ENCODE data around the gene CREB5. TPM values are rescaled to one million over a fixed set of nuclear protein-coding genes. Genes with fewer than 3 reads are reported as not detected.

CREB5 gene
- total and polyA plus RNA-seq, 2 donors (not counting 3 experiments of a cell fraction or from before 2014, with no cell fraction given), result 19.6 to 28.4 TPM

GRCh38 chr7:28474282-28474638 lies 61.9 kb downstream of the CREB5 start:
- Histone ChIP-seq H4K20me1 (replicated peaks; ENCODE audit: control insufficient read depth, extremely low read depth, insufficient read depth, low read length) (no peaks in the 10 kb centered on the region), H3K9me3 (replicated peaks; ENCODE audit: control insufficient read depth, insufficient read depth, low read length) (no peaks in the 10 kb centered on the region), H3K79me2 (ENCODE audit: control insufficient read depth, insufficient read depth, low read length) (no peaks in the 10 kb centered on the region), H3K27me3 (ENCODE audit: control insufficient read depth in 2 of 2, insufficient read depth in 2 of 2, low read length in 2 of 2) (peaks cover 3 to 4% of the 10 kb centered on the region in 2 experiments), H3K4me3 (replicated peaks in 1 of 3; ENCODE audit: insufficient read depth in 1 of 3, low read depth in 1 of 3, low read length in 3 of 3) (no peak overlapping the region), H3K4me2 (ENCODE audit: insufficient read depth, low read length) (no peak overlapping the region), H3K4me1 (ENCODE audit: control insufficient read depth, extremely low read depth, insufficient read depth, low read length) (no peaks in the 10 kb centered on the region), H3K9me1 (replicated peaks; ENCODE audit: control insufficient read depth, extremely low read depth, insufficient read depth, low read length) (no peaks in the 10 kb centered on the region), H3K36me3 (ENCODE audit: control insufficient read depth in 2 of 2, extremely low read depth in 1 of 2, insufficient read depth in 2 of 2, low read length in 2 of 2) (no peaks in the 10 kb centered on the region), H3K27ac (ENCODE audit: insufficient read depth, low read depth, low read length) (no peak overlapping the region), H2AFZ (ENCODE audit: low read depth, low read length) (no peak overlapping the region), H3K9ac (replicated peaks; ENCODE audit: extremely low read depth, insufficient read depth, low read length) (no peak overlapping the region)
- FAIRE-seq (no peak), DNase-seq (ENCODE audit: low read depth, low spot score) (no peak)
- TF ChIP-seq CTCF (IDR thresholded peaks at IDR 0.05; ENCODE audit: extremely low read depth in 1 of 2, insufficient read depth in 1 of 2, low read depth in 1 of 2, low read length in 2 of 2), result no peak
- no peak for TF ChIP-seq GATA2 (IDR thresholded peaks at IDR 0.05; ENCODE audit: insufficient read depth, insufficient read length, low read depth, low read length)
- TF ChIP-seq MYC (IDR thresholded peaks at IDR 0.05; ENCODE audit: low read depth, low read length), result no peak
- TF ChIP-seq POLR2A (IDR thresholded peaks at IDR 0.05; ENCODE audit: low read depth, low read length), result no peak
- TF ChIP-seq POLR2AphosphoS5 (IDR thresholded peaks at IDR 0.05; ENCODE audit: insufficient read depth, low read depth, low read length), result no peak
- no peak for TF ChIP-seq FOS (IDR thresholded peaks at IDR 0.05; ENCODE audit: borderline replicate concordance, insufficient read depth, low read length)
- no peak for TF ChIP-seq EZH2 (IDR thresholded peaks at IDR 0.05; ENCODE audit: borderline replicate concordance, low read depth, low read length, severe bottlenecking)
- dilution Hi-C loops (cut with MboI; ENCODE audit: extremely low pct_ligation_motif_present, low sequenced_read_pairs) (no loop called here), intact Hi-C loops (cut with micrococcal nuclease) (no loop called here)
- POLR2A ChIA-PET, result no interaction called here
- no TSS peak for BruUV-seq (replicated peaks)
- CTCF ChIA-PET, result no interaction called here

GRCh38 chr7:28474640-28475039 lies 62.3 kb downstream of the CREB5 start:
- DNase-seq (ENCODE audit: low read depth, low spot score), result no peak
- H3K4me3 ChIP-seq (replicated peaks in 1 of 3; ENCODE audit: insufficient read depth in 1 of 3, low read depth in 1 of 3, low read length in 3 of 3), result no peak overlapping the region
- no peak overlapping the region for H3K4me2 ChIP-seq (ENCODE audit: insufficient read depth, low read length)
- H3K4me1 ChIP-seq (ENCODE audit: control insufficient read depth, extremely low read depth, insufficient read depth, low read length), result no peaks in the 10 kb centered on the region
- H3K9me3 ChIP-seq (replicated peaks; ENCODE audit: control insufficient read depth, insufficient read depth, low read length), result no peaks in the 10 kb centered on the region
- POLR2A ChIA-PET, result no interaction called here
- CTCF ChIA-PET, result no interaction called here
- H4K20me1 ChIP-seq (replicated peaks; ENCODE audit: control insufficient read depth, extremely low read depth, insufficient read depth, low read length), result no peaks in the 10 kb centered on the region
- dilution Hi-C loops (cut with MboI; ENCODE audit: extremely low pct_ligation_motif_present, low sequenced_read_pairs), result no loop called here
- H3K79me2 ChIP-seq (ENCODE audit: control insufficient read depth, insufficient read depth, low read length), result no peaks in the 10 kb centered on the region
- FAIRE-seq, result no peak
- no TSS peak for BruUV-seq (replicated peaks)
- peaks cover 3 to 4% of the 10 kb centered on the region in 2 experiments for H3K27me3 ChIP-seq (ENCODE audit: control insufficient read depth in 2 of 2, insufficient read depth in 2 of 2, low read length in 2 of 2)
- H3K36me3 ChIP-seq (ENCODE audit: control insufficient read depth in 2 of 2, extremely low read depth in 1 of 2, insufficient read depth in 2 of 2, low read length in 2 of 2), result no peaks in the 10 kb centered on the region
- intact Hi-C loops (cut with micrococcal nuclease), result no loop called here
- no peak overlapping the region for H3K9ac ChIP-seq (replicated peaks; ENCODE audit: extremely low read depth, insufficient read depth, low read length)
- H2AFZ ChIP-seq (ENCODE audit: low read depth, low read length), result no peak overlapping the region
- H3K9me1 ChIP-seq (replicated peaks; ENCODE audit: control insufficient read depth, extremely low read depth, insufficient read depth, low read length), result no peaks in the 10 kb centered on the region
- TF ChIP-seq MAX (IDR thresholded peaks at IDR 0.05; ENCODE audit: insufficient read depth, insufficient read length), result no peak
- no peak for TF ChIP-seq POLR2AphosphoS5 (IDR thresholded peaks at IDR 0.05; ENCODE audit: insufficient read depth, low read depth, low read length)
- TF ChIP-seq CTCF (IDR thresholded peaks at IDR 0.05; ENCODE audit: extremely low read depth in 1 of 2, insufficient read depth in 1 of 2, low read depth in 1 of 2, low read length in 2 of 2), result no peak
- no peak for TF ChIP-seq GATA2 (IDR thresholded peaks at IDR 0.05; ENCODE audit: insufficient read depth, insufficient read length, low read depth, low read length)
- H3K27ac ChIP-seq (ENCODE audit: insufficient read depth, low read depth, low read length), result no peak overlapping the region

All from endothelial cell of umbilical vein (primary cell).